Measurements from ENCODE around the gene SLC41A3. TPM values are rescaled to one million over a fixed set of nuclear protein-coding genes. Genes with fewer than 3 reads are reported as not detected.
A peak's percentile ranks its signal among the peaks of the same experiment; 100 is the strongest.

Gene SLC41A3
- 35.5 and 37.3 TPM in 2 replicates for total RNA-seq (2021)
- long read RNA-seq, transcript SLC41A3-201 (12 exons, 1,797 nt), result minor isoform, 25 of 206 reads
- long read RNA-seq, transcript SLC41A3-203 (11 exons, 2,169 nt), result major isoform, 121 of 206 reads
- long read RNA-seq, partial matches to known transcripts, result 34 of 206 reads
- long read RNA-seq, other reads (novel, unspliced or antisense), result 22 of 206 reads

DNA sequence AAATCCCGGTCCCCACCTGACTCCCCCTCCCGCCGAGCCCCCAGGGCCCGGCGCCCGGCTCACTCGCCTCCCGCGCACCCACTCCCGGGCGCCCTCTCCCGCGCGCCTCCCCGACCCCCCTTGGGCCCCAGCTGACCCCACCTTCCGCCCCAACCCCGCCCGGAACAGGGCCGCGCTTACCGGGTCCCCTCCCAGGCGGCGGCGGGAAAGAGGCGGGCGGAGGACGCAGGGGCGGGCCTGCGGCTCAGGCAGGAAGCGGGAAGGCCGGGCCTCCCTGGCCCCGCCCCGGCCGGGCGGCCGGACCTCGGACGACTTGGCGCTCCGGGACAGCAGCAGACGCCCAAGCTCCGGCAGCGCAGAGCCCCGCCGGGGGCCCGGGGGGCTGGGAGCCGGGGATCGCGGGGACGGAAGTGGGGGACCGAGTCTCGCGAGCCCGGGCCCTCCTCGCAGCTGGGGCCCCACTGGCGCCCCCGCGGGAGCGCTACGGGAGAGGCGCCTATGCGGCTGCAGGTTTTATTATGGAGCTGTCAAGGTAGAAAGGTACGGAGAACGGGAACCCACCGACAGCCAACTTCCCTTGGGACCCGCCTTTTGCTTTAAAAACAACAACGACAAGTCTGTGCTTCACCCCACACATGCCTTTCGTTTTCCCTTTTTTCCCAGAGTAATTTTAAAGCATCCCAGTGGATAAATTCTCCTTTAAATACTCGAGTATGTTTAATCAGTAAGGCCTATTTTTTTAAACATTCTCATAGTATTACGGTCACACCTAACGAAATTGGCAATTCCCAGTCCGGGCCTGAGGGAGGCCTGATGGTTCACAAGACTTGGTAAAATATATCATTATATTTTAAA, at the start of gene SLC41A3:
Gene SLC41A3 (minus strand): TSS at position 212 of the 855 bp plus-strand sequence. CDS start 15,905 bp downstream, outside the sequence.
- H3K27me3 ChIP-seq (ENCODE audit: insufficient read depth, low read length), result no peaks in the 10 kb centered on the region
- TF ChIP-seq, protein P1, sequence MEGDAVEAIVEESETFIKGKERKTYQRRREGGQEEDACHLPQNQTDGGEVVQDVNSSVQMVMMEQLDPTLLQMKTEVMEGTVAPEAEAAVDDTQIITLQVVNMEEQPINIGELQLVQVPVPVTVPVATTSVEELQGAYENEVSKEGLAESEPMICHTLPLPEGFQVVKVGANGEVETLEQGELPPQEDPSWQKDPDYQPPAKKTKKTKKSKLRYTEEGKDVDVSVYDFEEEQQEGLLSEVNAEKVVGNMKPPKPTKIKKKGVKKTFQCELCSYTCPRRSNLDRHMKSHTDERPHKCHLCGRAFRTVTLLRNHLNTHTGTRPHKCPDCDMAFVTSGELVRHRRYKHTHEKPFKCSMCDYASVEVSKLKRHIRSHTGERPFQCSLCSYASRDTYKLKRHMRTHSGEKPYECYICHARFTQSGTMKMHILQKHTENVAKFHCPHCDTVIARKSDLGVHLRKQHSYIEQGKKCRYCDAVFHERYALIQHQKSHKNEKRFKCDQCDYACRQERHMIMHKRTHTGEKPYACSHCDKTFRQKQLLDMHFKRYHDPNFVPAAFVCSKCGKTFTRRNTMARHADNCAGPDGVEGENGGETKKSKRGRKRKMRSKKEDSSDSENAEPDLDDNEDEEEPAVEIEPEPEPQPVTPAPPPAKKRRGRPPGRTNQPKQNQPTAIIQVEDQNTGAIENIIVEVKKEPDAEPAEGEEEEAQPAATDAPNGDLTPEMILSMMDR (conservative IDR thresholded peaks at IDR 0.05), result peak; percentile 46; the same call in 2 of the 3 replicates
- H2BK15ac ChIP-seq (ENCODE audit: low read depth, low read length), result no peak within 1 kb of the TSS
- H3K4me1 Mint-ChIP-seq, result peaks cover 9 to 17% of the 10 kb centered on the region in 2 experiments
- H3K27ac Mint-ChIP-seq, result peak within 1 kb of the TSS in 1 of 3 experiments; percentile 89; a peak in 1 of 7 replicates
- H4K8ac ChIP-seq (replicated peaks; ENCODE audit: insufficient read length, low read depth, low read length), result no peak within 1 kb of the TSS
- no peaks in the 10 kb centered on the region for H3K27me3 Mint-ChIP-seq (ENCODE audit: low read depth)
- H3K56ac ChIP-seq (ENCODE audit: insufficient read length, low read depth, low read length), result no peak within 1 kb of the TSS
- WGBS (ENCODE audit: extremely low coverage, insufficient read length, low lambda C conversion rate), result no CpG with 5 or more reads among the region's 72 CpGs
- no peak within 1 kb of the TSS for H2BK12ac ChIP-seq (ENCODE audit: insufficient read length, low read depth, low read length)
- no peak within 1 kb of the TSS for H2AFZ ChIP-seq (ENCODE audit: low read length)
- H3K4me2 ChIP-seq (ENCODE audit: insufficient read depth, insufficient read length, low read length), result peak within 1 kb of the TSS; percentile 81
- no peak within 1 kb of the TSS for H3K14ac ChIP-seq (ENCODE audit: insufficient read depth, low read length)
- H3T11ph ChIP-seq (ENCODE audit: low read length), result no peak within 1 kb of the TSS
- H4K5ac ChIP-seq (ENCODE audit: insufficient read length, low read depth, low read length), result no peak within 1 kb of the TSS
- H3K27ac ChIP-seq (ENCODE audit: insufficient read length, low read depth, low read length), result no peak within 1 kb of the TSS
- H3K4me3 Mint-ChIP-seq, result peak within 1 kb of the TSS; percentile 71 to 89
- peak; percentile 84 for DNase-seq
- no peak within 1 kb of the TSS for H3K4ac ChIP-seq (ENCODE audit: low read depth, low read length)
- peaks cover 3 to 43% (median 16%) of the 10 kb centered on the region in 3 experiments; a peak in 6 of 7 replicates for H3K36me3 Mint-ChIP-seq (ENCODE audit: insufficient read depth in 1 of 3, low read depth in 3 of 3)
- H2BK5ac ChIP-seq (ENCODE audit: insufficient read length, low read length), result no peak within 1 kb of the TSS
- no peaks in the 10 kb centered on the region for H4K20me1 ChIP-seq (ENCODE audit: control insufficient read depth, insufficient read depth, insufficient read length)
- H3K9me3 Mint-ChIP-seq, result peaks cover 37% of the 10 kb centered on the region in 2 experiments
- no peaks in the 10 kb centered on the region for H3K4me1 ChIP-seq (ENCODE audit: insufficient read depth, low read length)
- no peaks in the 10 kb centered on the region for H3K79me2 ChIP-seq (ENCODE audit: insufficient read depth, low read length)
- H2BK120ac ChIP-seq (ENCODE audit: low read depth, low read length, poor library complexity, severe bottlenecking), result no peak within 1 kb of the TSS
- no peak within 1 kb of the TSS for H2AK5ac ChIP-seq (ENCODE audit: insufficient read length, low read length)
- H4K91ac ChIP-seq (ENCODE audit: insufficient read length, low read depth, low read length), result no peak within 1 kb of the TSS
- H3K18ac ChIP-seq (ENCODE audit: insufficient read length, low read depth, low read length), result peak within 1 kb of the TSS; percentile 65
- peaks cover 3% of the 10 kb centered on the region for H3K23me2 ChIP-seq (ENCODE audit: insufficient read length, low read depth, low read length, poor library complexity, severe bottlenecking)
- no peak within 1 kb of the TSS for H2BK20ac ChIP-seq (ENCODE audit: low read depth, low read length, poor library complexity, severe bottlenecking)
- no peaks in the 10 kb centered on the region for H3K79me1 ChIP-seq (ENCODE audit: insufficient read depth, low read depth, low read length, poor library complexity, severe bottlenecking)
- H3K23ac ChIP-seq (ENCODE audit: insufficient read length, low read depth, low read length), result no peak within 1 kb of the TSS
- no peaks in the 10 kb centered on the region for H3K9me3 ChIP-seq (ENCODE audit: control insufficient read depth, low read depth, low read length)
- H3K9ac ChIP-seq (ENCODE audit: extremely low read depth, insufficient read length, low read length), result peak within 1 kb of the TSS; percentile 25
